B cell (primary cell): ENCODE results near the gene FOXI2.

Source experiments
- EZH2 ChIP-seq: IDR thresholded peaks from 2 replicates; pipeline ENCODE4 v1.6.1; 2012; ENCODE audit warnings: borderline replicate concordance, low read depth, mild to moderate bottlenecking, moderate library complexity, low read length; ENCODE audit not compliant: insufficient read depth, poor library complexity, severe bottlenecking
- TF ChIP-seq, protein P1 (sequence below): fragments of 200-600 bp; IDR thresholded peaks from one replicate; pipeline ENCODE4 v1.8.0; 2022; ENCODE audit warnings: antibody characterized with exemption, mild to moderate bottlenecking

DNA sequence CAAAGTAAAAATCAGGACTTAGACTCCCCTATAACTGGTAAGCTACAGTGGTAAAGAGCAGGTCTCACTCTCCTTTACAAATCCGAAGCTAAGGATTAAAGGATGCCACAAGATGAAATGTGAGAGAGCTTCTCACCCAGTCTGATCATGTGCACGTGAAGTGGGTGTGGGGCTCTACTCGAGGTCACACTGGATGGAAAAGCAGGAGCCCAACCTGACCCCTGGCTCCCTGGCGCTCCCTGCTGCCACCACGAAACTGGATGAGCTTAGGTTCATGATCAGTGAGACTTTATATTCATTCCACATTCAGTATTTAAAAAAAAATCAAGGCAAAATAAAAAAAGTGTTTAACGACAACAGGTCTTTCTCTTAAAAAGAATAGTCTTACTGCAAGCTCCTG lies 21.7 kb upstream of the FOXI2 start:
- TF ChIP-seq, protein P1, sequence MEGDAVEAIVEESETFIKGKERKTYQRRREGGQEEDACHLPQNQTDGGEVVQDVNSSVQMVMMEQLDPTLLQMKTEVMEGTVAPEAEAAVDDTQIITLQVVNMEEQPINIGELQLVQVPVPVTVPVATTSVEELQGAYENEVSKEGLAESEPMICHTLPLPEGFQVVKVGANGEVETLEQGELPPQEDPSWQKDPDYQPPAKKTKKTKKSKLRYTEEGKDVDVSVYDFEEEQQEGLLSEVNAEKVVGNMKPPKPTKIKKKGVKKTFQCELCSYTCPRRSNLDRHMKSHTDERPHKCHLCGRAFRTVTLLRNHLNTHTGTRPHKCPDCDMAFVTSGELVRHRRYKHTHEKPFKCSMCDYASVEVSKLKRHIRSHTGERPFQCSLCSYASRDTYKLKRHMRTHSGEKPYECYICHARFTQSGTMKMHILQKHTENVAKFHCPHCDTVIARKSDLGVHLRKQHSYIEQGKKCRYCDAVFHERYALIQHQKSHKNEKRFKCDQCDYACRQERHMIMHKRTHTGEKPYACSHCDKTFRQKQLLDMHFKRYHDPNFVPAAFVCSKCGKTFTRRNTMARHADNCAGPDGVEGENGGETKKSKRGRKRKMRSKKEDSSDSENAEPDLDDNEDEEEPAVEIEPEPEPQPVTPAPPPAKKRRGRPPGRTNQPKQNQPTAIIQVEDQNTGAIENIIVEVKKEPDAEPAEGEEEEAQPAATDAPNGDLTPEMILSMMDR: no peak
- no peak for TF ChIP-seq EZH2
